Measurements from ENCODE around the gene RPS3A. TPM values are rescaled to one million over a fixed set of nuclear protein-coding genes. Genes with fewer than 3 reads are reported as not detected.
"Not testable (repeated sequence)": the region's sequence is repeated elsewhere in the genome, so short reads cannot be mapped to it uniquely, and the experiment has no call there.

Gene RPS3A
- total and polyA plus RNA-seq, 9 of the 15 experiments (the other 6 are each of a cell fraction or from before 2014, with no cell fraction given): 2,102 to 5,488 (median 3,554) TPM

DNA sequence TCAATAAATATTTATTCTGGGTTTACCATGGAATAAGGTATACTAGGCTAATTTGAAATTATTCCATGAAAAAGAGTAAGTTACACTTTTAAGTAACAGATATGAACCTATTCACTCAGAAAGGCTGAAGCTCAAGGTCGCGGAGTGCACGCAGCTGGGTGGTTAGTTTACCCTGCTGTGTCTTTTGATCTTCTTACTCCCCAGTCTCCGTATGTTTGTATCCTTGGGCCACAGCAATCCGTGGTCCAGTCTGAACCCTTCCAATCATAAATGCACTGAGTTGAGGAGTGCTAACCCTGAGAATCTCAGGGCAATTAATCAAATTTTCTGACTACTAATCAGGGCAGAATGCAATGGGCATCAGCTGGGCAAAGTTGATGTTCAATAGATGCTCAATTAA, 33.9 kb downstream of the RPS3A start:
- no peak for TF ChIP-seq MED1 (CRISPR knock-in tag; IDR thresholded peaks at IDR 0.05; ENCODE audit: borderline replicate concordance)
- no peak for TF ChIP-seq ZNF436 (CRISPR knock-in tag; IDR thresholded peaks at IDR 0.05)
- TF ChIP-seq, protein P1, sequence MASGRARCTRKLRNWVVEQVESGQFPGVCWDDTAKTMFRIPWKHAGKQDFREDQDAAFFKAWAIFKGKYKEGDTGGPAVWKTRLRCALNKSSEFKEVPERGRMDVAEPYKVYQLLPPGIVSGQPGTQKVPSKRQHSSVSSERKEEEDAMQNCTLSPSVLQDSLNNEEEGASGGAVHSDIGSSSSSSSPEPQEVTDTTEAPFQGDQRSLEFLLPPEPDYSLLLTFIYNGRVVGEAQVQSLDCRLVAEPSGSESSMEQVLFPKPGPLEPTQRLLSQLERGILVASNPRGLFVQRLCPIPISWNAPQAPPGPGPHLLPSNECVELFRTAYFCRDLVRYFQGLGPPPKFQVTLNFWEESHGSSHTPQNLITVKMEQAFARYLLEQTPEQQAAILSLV (tag; IDR thresholded peaks at IDR 0.05): no peak
- TF ChIP-seq CTBP1 (IDR thresholded peaks at IDR 0.05; ENCODE audit: borderline replicate concordance): no peak
- TF ChIP-seq JUNB (CRISPR knock-in tag; conservative IDR thresholded peaks at IDR 0.05): no peak
- no peak for TF ChIP-seq NR2F6 (CRISPR knock-in tag; IDR thresholded peaks at IDR 0.05)
- no peak for TF ChIP-seq POLR3A (IDR thresholded peaks at IDR 0.05; ENCODE audit: borderline replicate concordance, extremely low read depth, insufficient read depth, insufficient read length)
- no peak for TF ChIP-seq TAL1 (IDR thresholded peaks at IDR 0.05)
- TF ChIP-seq ZEB2 (IDR thresholded peaks at IDR 0.05): no peak
- TF ChIP-seq POLR2H (tag; IDR thresholded peaks at IDR 0.05; ENCODE audit: low read depth): no peak
- TF ChIP-seq HNRNPL (IDR thresholded peaks at IDR 0.05; ENCODE audit: low read depth, low read length): no peak
- no peak for TF ChIP-seq ILF3 (IDR thresholded peaks at IDR 0.05; ENCODE audit: borderline replicate concordance)
- TF ChIP-seq FOSL1 (tag; conservative IDR thresholded peaks at IDR 0.05): no peak
- no peak for TF ChIP-seq NFATC3 (IDR thresholded peaks at IDR 0.05)
- TF ChIP-seq HDAC6 (IDR thresholded peaks at IDR 0.05; ENCODE audit: low read depth, low read length): no peak
- no peak for TF ChIP-seq BCOR (IDR thresholded peaks at IDR 0.05)
- TF ChIP-seq SMAD1 (IDR thresholded peaks at IDR 0.05; ENCODE audit: low read depth, low read length, partially characterized antibody): no peak
- TF ChIP-seq MEF2D (tag; conservative IDR thresholded peaks at IDR 0.05; ENCODE audit: low read depth): no peak
- TF ChIP-seq MYC (IDR thresholded peaks at IDR 0.05; ENCODE audit: low read depth, low read length): no peak
- TF ChIP-seq MYC (CRISPR knock-in tag; IDR thresholded peaks at IDR 0.05; ENCODE audit: borderline replicate concordance, low read depth): no peak
- TF ChIP-seq COPS2 (conservative IDR thresholded peaks at IDR 0.05): no peak
- no peak overlapping the region for H3K27ac ChIP-seq (ENCODE audit: extremely low read depth, low read depth, low read length)
- H3K27me3 ChIP-seq (ENCODE audit: control insufficient read depth in 2 of 2, insufficient read depth in 2 of 2, low read length in 2 of 2): peaks cover 6 to 9% of the 10 kb centered on the region in 2 experiments; a peak in 4 of 5 replicates
- H3K9me1 ChIP-seq (ENCODE audit: control insufficient read depth, insufficient read depth, low read length): no peaks in the 10 kb centered on the region
- intact Hi-C loops (cut with micrococcal nuclease) (no loop called here), in situ Hi-C loops (cut with MboI) (no loop called here)
- no peak overlapping the region for H2AFZ ChIP-seq (ENCODE audit: low read depth, low read length)
- H3K79me2 ChIP-seq (ENCODE audit: control insufficient read depth, insufficient read depth, low read length): no peaks in the 10 kb centered on the region
- no peak for ATAC-seq
- H3K4me2 ChIP-seq (ENCODE audit: insufficient read depth, low read length): no peak overlapping the region
- H3K9me3 ChIP-seq (replicated peaks; ENCODE audit: control insufficient read depth, insufficient read depth, low read depth, low read length): no peaks in the 10 kb centered on the region
- ChIA-PET POLR2A (interaction anchor here (0.5 to 1.3 kb wide), 4 partner anchors 11 to 13 kb away, joined by 3 to 4 read pairs (median 3); no protein-coding TSS in a partner anchor), CTCF (ENCODE audit: low intra/inter-chr PET ratio) (no interaction called here)
- no peak overlapping the region for H3K4me3 ChIP-seq
- H3K9ac ChIP-seq (ENCODE audit: insufficient read depth in 1 of 2, low read depth in 2 of 2, low read length in 2 of 2): no peak overlapping the region
- H3K36me3 ChIP-seq (ENCODE audit: control insufficient read depth, insufficient read depth, low read length): no peaks in the 10 kb centered on the region
- WGBS (ENCODE audit: insufficient coverage, low coverage, missing lambda C conversion rate): 9% methylated on average over 5 of the region's 5 CpGs
- no peaks in the 10 kb centered on the region for H4K20me1 ChIP-seq (replicated peaks; ENCODE audit: control insufficient read depth, insufficient read depth, low read length)
- no TSS peak for BruUV-seq (replicated peaks)
- DNase-seq (ENCODE audit: extremely low read depth in 1 of 4, low spot score in 3 of 4): no peak
- FAIRE-seq: no peak
- no peaks in the 10 kb centered on the region for H3K4me1 ChIP-seq (replicated peaks in 1 of 2; ENCODE audit: control insufficient read depth in 2 of 2, insufficient read depth in 2 of 2, low read length in 2 of 2)

DNA sequence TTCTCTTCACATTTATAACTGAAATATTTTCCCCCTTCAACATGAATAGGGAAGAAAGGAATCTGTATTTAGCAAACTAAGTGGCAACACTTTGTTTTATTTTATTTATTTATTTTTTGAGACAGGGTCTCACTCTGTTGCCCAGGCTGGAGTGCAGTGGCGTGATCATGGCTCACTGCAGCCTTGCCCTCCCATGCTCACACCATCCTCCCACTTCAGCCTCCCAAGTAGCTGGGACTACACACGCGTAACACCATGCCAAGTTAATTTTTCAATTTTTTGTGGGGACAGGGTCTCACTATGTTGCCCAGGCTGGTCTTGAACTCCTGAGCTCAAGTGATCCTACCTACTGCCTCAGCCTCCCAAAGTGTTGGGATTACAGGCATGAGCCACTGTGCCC, 36.6 kb downstream of the RPS3A start:
- intact Hi-C loops (cut with micrococcal nuclease); H4K20me1 ChIP-seq (replicated peaks; ENCODE audit: control insufficient read depth, insufficient read depth, low read length); H3K9me1 ChIP-seq (ENCODE audit: control insufficient read depth, insufficient read depth, low read length); in situ Hi-C loops (cut with MboI); H3K79me2 ChIP-seq (ENCODE audit: control insufficient read depth, insufficient read depth, low read length); DNase-seq (ENCODE audit: extremely low read depth in 1 of 4, low spot score in 3 of 4); ATAC-seq; H3K27ac ChIP-seq (ENCODE audit: extremely low read depth, low read depth, low read length); H3K9me3 ChIP-seq (replicated peaks; ENCODE audit: control insufficient read depth, insufficient read depth, low read depth, low read length); H2AFZ ChIP-seq (ENCODE audit: low read depth, low read length); H3K4me2 ChIP-seq (ENCODE audit: insufficient read depth, low read length); BruUV-seq (replicated peaks); H3K4me3 ChIP-seq; FAIRE-seq; H3K9ac ChIP-seq (ENCODE audit: insufficient read depth in 1 of 2, low read depth in 2 of 2, low read length in 2 of 2); H3K27me3 ChIP-seq (ENCODE audit: control insufficient read depth in 2 of 2, insufficient read depth in 2 of 2, low read length in 2 of 2); H3K4me1 ChIP-seq (replicated peaks in 1 of 2; ENCODE audit: control insufficient read depth in 2 of 2, insufficient read depth in 2 of 2, low read length in 2 of 2); CTCF ChIA-PET (ENCODE audit: low intra/inter-chr PET ratio); H3K36me3 ChIP-seq (ENCODE audit: control insufficient read depth, insufficient read depth, low read length): not testable (repeated sequence)
- WGBS (ENCODE audit: insufficient coverage, low coverage, missing lambda C conversion rate): 33% methylated on average over 3 of the region's 3 CpGs
- POLR2A ChIA-PET: interaction anchor here (0.6 kb wide), 1 partner anchor 100 kb away, joined by 3 read pairs; no protein-coding TSS in a partner anchor
